ENCODE measurements around the gene KSR2. TPM values are rescaled to one million over a fixed set of nuclear protein-coding genes. Genes with fewer than 3 reads are reported as not detected.

The KSR2 gene
- total RNA-seq, 1 experiment from 2014 or later = 2.0 TPM

DNA sequence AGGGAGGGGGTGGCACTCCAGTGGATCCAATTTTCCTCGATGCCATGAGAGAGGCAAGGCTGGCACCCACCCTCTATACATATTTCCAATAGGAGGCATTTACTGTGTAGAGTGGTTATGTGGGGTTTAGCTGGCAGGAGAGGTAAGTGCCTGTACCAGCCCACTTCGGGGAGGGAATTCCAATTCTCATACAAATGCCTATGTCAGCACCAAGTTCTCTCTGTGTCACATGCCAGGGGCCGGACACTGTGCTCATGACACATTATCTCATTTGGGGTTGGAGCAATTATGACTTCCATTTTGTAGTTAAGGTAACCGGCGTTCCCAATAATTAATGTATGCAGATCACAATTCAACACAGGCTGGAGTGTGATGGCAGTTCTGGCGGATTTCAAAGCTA lies 284.3 kb downstream of the KSR2 start:
- H3K36me3 ChIP-seq (ENCODE audit: low read depth) = no peaks in the 10 kb centered on the region
- intact Hi-C loops (cut with micrococcal nuclease; ENCODE audit: unreplicated experiment) = no loop called here
- H3K4me2 ChIP-seq = no peak overlapping the region
- no TSS peak for BruUV-seq (replicated peaks)
- H3K27me3 ChIP-seq (ENCODE audit: insufficient read depth, low read depth) = peaks cover 22% of the 10 kb centered on the region
- no peaks in the 10 kb centered on the region; the same call in 1 of the 2 replicates for H4K20me1 ChIP-seq (ENCODE audit: insufficient read depth)
- no peak overlapping the region for H3K27ac ChIP-seq
- TF ChIP-seq, protein P1, sequence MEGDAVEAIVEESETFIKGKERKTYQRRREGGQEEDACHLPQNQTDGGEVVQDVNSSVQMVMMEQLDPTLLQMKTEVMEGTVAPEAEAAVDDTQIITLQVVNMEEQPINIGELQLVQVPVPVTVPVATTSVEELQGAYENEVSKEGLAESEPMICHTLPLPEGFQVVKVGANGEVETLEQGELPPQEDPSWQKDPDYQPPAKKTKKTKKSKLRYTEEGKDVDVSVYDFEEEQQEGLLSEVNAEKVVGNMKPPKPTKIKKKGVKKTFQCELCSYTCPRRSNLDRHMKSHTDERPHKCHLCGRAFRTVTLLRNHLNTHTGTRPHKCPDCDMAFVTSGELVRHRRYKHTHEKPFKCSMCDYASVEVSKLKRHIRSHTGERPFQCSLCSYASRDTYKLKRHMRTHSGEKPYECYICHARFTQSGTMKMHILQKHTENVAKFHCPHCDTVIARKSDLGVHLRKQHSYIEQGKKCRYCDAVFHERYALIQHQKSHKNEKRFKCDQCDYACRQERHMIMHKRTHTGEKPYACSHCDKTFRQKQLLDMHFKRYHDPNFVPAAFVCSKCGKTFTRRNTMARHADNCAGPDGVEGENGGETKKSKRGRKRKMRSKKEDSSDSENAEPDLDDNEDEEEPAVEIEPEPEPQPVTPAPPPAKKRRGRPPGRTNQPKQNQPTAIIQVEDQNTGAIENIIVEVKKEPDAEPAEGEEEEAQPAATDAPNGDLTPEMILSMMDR (conservative IDR thresholded peaks at IDR 0.05) = no peak
- no peak for TF ChIP-seq EZH2 (IDR thresholded peaks at IDR 0.05; ENCODE audit: low read depth)
- H3K4me1 ChIP-seq (replicated peaks; ENCODE audit: insufficient read depth) = peaks cover 8% of the 10 kb centered on the region; the same call in 1 of the 2 replicates
- no peaks in the 10 kb centered on the region for H3K9me2 ChIP-seq (ENCODE audit: insufficient read depth)
- H3F3A ChIP-seq (ENCODE audit: insufficient read depth, low read depth) = no peaks in the 10 kb centered on the region
- no peaks in the 10 kb centered on the region for H3K9me3 ChIP-seq (ENCODE audit: insufficient read depth, low read depth)
- no peak for DNase-seq
- H2AFZ ChIP-seq = no peak overlapping the region
- CTCF ChIA-PET = no interaction called here
- POLR2A ChIA-PET (ENCODE audit: unreplicated experiment) = no interaction called here
- no peaks in the 10 kb centered on the region for H3K79me2 ChIP-seq (ENCODE audit: low read depth)
- H3K4me3 ChIP-seq = no peak overlapping the region

DNA sequence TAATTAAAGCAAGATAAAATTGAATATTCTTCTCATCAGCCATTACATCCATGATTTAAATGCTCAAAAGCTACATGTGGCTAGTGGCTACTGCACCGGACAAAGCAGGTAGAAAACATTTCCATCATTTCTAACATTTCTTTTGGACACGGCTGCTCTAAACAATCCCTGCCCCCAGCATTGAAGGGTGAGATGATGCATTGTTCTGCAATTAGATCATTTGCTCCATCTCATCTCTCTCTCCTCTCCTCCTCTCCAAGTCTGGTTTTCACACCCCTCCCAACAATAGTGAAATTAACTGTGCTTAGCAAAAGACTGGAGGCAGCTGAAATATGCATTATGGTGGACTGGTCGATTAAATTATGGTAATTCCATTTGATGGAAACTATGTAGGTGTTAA lies 288.5 kb downstream of the KSR2 start:
- DNase-seq = no peak
- Histone ChIP-seq H3K4me3 (no peak overlapping the region), H3K27me3 (ENCODE audit: insufficient read depth, low read depth) (peaks cover 40% of the 10 kb centered on the region), H3K4me2 (no peak overlapping the region), H3K79me2 (ENCODE audit: low read depth) (no peaks in the 10 kb centered on the region), H3K4me1 (replicated peaks; ENCODE audit: insufficient read depth) (no peaks in the 10 kb centered on the region), H3F3A (ENCODE audit: insufficient read depth, low read depth) (no peaks in the 10 kb centered on the region), H3K9me3 (ENCODE audit: insufficient read depth, low read depth) (no peaks in the 10 kb centered on the region), H2AFZ (no peak overlapping the region), H3K27ac (no peak overlapping the region), H3K36me3 (ENCODE audit: low read depth) (no peaks in the 10 kb centered on the region), H3K9me2 (ENCODE audit: insufficient read depth) (no peaks in the 10 kb centered on the region), H4K20me1 (ENCODE audit: insufficient read depth) (no peaks in the 10 kb centered on the region; the same call in 1 of the 2 replicates)
- intact Hi-C loops (cut with micrococcal nuclease; ENCODE audit: unreplicated experiment) = no loop called here
- TF ChIP-seq EZH2 (IDR thresholded peaks at IDR 0.05; ENCODE audit: low read depth) = no peak
- TF ChIP-seq, protein P1 (conservative IDR thresholded peaks at IDR 0.05) = no peak
- ChIA-PET CTCF (no interaction called here), POLR2A (ENCODE audit: unreplicated experiment) (no interaction called here)
- no TSS peak for BruUV-seq (replicated peaks)

DNA sequence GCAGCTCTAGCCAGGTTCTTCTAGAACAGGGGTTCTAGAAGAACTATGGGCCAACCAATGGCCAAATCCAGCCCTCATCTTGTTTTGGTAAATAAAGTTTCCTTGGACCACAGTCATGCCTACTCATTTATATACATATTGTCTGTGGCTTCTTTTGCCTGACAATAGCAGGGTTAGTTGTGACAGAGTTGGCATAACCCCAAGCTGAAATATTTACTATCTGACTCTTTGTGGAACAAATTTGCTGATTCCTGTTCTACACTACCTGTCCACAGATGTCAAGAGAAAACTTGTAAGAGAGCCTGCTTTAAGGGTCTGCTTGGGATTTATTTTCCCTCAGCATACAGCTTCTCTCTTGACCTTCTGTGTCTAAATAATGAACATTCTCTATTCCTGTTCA lies 289.0 kb downstream of the KSR2 start:
- intact Hi-C loops (cut with micrococcal nuclease; ENCODE audit: unreplicated experiment) = no loop called here
- Histone ChIP-seq H3K36me3 (ENCODE audit: low read depth) (no peaks in the 10 kb centered on the region), H3K4me1 (replicated peaks; ENCODE audit: insufficient read depth) (no peaks in the 10 kb centered on the region), H3K27me3 (ENCODE audit: insufficient read depth, low read depth) (peaks cover 37% of the 10 kb centered on the region), H3K9me2 (ENCODE audit: insufficient read depth) (no peaks in the 10 kb centered on the region), H3F3A (ENCODE audit: insufficient read depth, low read depth) (no peaks in the 10 kb centered on the region), H3K27ac (no peak overlapping the region), H3K9me3 (ENCODE audit: insufficient read depth, low read depth) (no peaks in the 10 kb centered on the region), H3K4me2 (no peak overlapping the region), H2AFZ (no peak overlapping the region), H3K79me2 (ENCODE audit: low read depth) (no peaks in the 10 kb centered on the region), H4K20me1 (ENCODE audit: insufficient read depth) (no peaks in the 10 kb centered on the region; the same call in 1 of the 2 replicates), H3K4me3 (no peak overlapping the region)
- no peak for DNase-seq
- ChIA-PET CTCF (no interaction called here), POLR2A (ENCODE audit: unreplicated experiment) (no interaction called here)
- no peak for TF ChIP-seq EZH2 (IDR thresholded peaks at IDR 0.05; ENCODE audit: low read depth)
- TF ChIP-seq, protein P1 (conservative IDR thresholded peaks at IDR 0.05) = no peak
- no TSS peak for BruUV-seq (replicated peaks)
